ENCODE data around the gene PYGO2. TPM values are rescaled to one million over a fixed set of nuclear protein-coding genes. Genes with fewer than 3 reads are reported as not detected.

Gene PYGO2
- total RNA-seq, 1 experiment from 2014 or later: 33.2 TPM

GRCh38 chr1:155010211-155010918 is 48.8 kb upstream of the PYGO2 start:
- no peaks in the 10 kb centered on the region for H3K9me2 ChIP-seq (ENCODE audit: insufficient read depth)
- POLR2A ChIA-PET (ENCODE audit: unreplicated experiment): no interaction called here
- no peak overlapping the region for H2AFZ ChIP-seq
- peaks cover 36% of the 10 kb centered on the region for H4K20me1 ChIP-seq (ENCODE audit: insufficient read depth)
- intact Hi-C loops (cut with micrococcal nuclease; ENCODE audit: unreplicated experiment): no loop called here
- no peaks in the 10 kb centered on the region for H3K36me3 ChIP-seq (ENCODE audit: low read depth)
- no peak overlapping the region for H3K4me2 ChIP-seq
- H3K27me3 ChIP-seq (ENCODE audit: insufficient read depth, low read depth): no peaks in the 10 kb centered on the region
- H3K4me1 ChIP-seq (replicated peaks; ENCODE audit: insufficient read depth): no peaks in the 10 kb centered on the region; the same call in none of the 2 replicates
- TF ChIP-seq EZH2 (IDR thresholded peaks at IDR 0.05; ENCODE audit: low read depth): no peak
- no peaks in the 10 kb centered on the region for H3K9me3 ChIP-seq (ENCODE audit: insufficient read depth, low read depth)
- H3K79me2 ChIP-seq (ENCODE audit: low read depth): peaks cover 38% of the 10 kb centered on the region
- no TSS peak for BruUV-seq (replicated peaks)
- H3K4me3 ChIP-seq: no peak overlapping the region
- no peak for DNase-seq
- CTCF ChIA-PET: interaction anchor here (0.5 kb wide), 1 partner anchor 476 kb away, joined by 3 read pairs; no protein-coding TSS in a partner anchor
- H3F3A ChIP-seq (ENCODE audit: insufficient read depth, low read depth): peaks cover 29% of the 10 kb centered on the region
- no peak overlapping the region for H3K27ac ChIP-seq

DNA sequence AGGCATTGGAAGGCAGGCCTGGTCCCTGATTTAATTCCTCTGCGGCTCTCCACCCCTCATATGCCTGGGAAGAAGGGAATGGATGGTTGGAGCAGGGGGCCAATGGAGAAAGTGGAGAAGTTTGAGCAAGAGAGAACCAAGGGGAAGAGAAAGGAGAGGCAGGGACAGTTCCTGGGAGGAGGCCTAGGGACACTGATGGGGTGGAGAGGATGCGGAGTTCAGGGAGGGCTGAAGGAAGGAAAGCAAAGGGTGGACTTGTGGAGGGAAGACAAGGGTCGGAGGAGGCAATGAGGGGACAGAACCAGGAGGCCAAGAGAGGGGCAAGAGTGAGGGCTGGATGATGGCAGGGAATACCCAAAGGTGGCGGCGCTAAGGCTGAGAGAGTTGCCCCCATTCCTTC is 48.2 kb upstream of the PYGO2 start:
- TF ChIP-seq, protein P1, sequence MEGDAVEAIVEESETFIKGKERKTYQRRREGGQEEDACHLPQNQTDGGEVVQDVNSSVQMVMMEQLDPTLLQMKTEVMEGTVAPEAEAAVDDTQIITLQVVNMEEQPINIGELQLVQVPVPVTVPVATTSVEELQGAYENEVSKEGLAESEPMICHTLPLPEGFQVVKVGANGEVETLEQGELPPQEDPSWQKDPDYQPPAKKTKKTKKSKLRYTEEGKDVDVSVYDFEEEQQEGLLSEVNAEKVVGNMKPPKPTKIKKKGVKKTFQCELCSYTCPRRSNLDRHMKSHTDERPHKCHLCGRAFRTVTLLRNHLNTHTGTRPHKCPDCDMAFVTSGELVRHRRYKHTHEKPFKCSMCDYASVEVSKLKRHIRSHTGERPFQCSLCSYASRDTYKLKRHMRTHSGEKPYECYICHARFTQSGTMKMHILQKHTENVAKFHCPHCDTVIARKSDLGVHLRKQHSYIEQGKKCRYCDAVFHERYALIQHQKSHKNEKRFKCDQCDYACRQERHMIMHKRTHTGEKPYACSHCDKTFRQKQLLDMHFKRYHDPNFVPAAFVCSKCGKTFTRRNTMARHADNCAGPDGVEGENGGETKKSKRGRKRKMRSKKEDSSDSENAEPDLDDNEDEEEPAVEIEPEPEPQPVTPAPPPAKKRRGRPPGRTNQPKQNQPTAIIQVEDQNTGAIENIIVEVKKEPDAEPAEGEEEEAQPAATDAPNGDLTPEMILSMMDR (conservative IDR thresholded peaks at IDR 0.05): no peak
- no peak for TF ChIP-seq EZH2 (IDR thresholded peaks at IDR 0.05; ENCODE audit: low read depth)
- intact Hi-C loops (cut with micrococcal nuclease; ENCODE audit: unreplicated experiment): no loop called here
- BruUV-seq (replicated peaks): no TSS peak
- Histone ChIP-seq H3K79me2 (ENCODE audit: low read depth) (peaks cover 45% of the 10 kb centered on the region), H3K27me3 (ENCODE audit: insufficient read depth, low read depth) (no peaks in the 10 kb centered on the region), H3K27ac (no peak overlapping the region), H3K36me3 (ENCODE audit: low read depth) (no peaks in the 10 kb centered on the region), H2AFZ (no peak overlapping the region), H3K4me1 (replicated peaks; ENCODE audit: insufficient read depth) (peaks cover 4% of the 10 kb centered on the region), H3F3A (ENCODE audit: insufficient read depth, low read depth) (peaks cover 27% of the 10 kb centered on the region), H3K4me2 (no peak overlapping the region), H3K9me2 (ENCODE audit: insufficient read depth) (no peaks in the 10 kb centered on the region), H4K20me1 (ENCODE audit: insufficient read depth) (peaks cover 36% of the 10 kb centered on the region), H3K4me3 (no peak overlapping the region), H3K9me3 (ENCODE audit: insufficient read depth, low read depth) (no peaks in the 10 kb centered on the region)
- DNase-seq: no peak
- CTCF ChIA-PET: no interaction called here
- POLR2A ChIA-PET (ENCODE audit: unreplicated experiment): no interaction called here

DNA sequence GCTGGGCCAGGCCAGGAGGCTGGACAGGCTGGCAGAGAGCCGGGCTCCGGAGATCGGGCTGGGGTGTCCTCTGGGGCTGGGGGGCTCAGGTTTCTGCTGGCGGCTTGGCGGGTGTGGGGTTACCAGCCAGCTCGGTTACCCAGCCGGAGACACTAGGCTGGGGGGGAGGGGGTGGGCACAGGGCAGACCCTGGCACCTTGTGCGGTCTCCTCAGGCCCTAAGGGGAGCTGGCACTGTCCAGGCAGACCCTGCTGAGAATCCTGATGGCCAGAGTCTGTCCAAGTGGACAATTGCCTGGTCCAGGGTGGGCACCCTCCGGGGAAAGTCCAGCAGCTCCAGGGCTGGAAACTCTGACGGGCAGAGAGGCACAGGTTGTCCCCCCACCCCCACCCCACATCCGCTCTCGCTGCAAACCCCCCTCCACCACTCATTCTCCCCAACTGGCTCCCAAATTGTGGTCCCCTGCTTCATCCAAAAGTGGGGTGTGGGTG is 47.7 kb upstream of the PYGO2 start:
- H4K20me1 ChIP-seq (ENCODE audit: insufficient read depth): peaks cover 36% of the 10 kb centered on the region
- POLR2A ChIA-PET (ENCODE audit: unreplicated experiment): no interaction called here
- no peak overlapping the region for H3K27ac ChIP-seq

More for the DNA sequence above, 47.7 kb upstream of the PYGO2 start:
- Histone ChIP-seq H2AFZ (no peak overlapping the region), H3F3A (ENCODE audit: insufficient read depth, low read depth) (peaks cover 26% of the 10 kb centered on the region), H3K4me2 (no peak overlapping the region), H3K27me3 (ENCODE audit: insufficient read depth, low read depth) (no peaks in the 10 kb centered on the region), H3K4me1 (replicated peaks; ENCODE audit: insufficient read depth) (peaks cover 9% of the 10 kb centered on the region), H3K9me2 (ENCODE audit: insufficient read depth) (no peaks in the 10 kb centered on the region), H3K36me3 (ENCODE audit: low read depth) (no peaks in the 10 kb centered on the region), H3K79me2 (ENCODE audit: low read depth) (peaks cover 49% of the 10 kb centered on the region), H3K9me3 (ENCODE audit: insufficient read depth, low read depth) (no peaks in the 10 kb centered on the region), H3K4me3 (no peak overlapping the region)
- DNase-seq: no peak
- intact Hi-C loops (cut with micrococcal nuclease; ENCODE audit: unreplicated experiment): no loop called here
- no TSS peak for BruUV-seq (replicated peaks)
- CTCF ChIA-PET: no interaction called here
- TF ChIP-seq, protein P1 (conservative IDR thresholded peaks at IDR 0.05): no peak
- TF ChIP-seq EZH2 (IDR thresholded peaks at IDR 0.05; ENCODE audit: low read depth): no peak

All from PC-9 (cell line).